SK-N-SH (cell line): ENCODE data around the gene MYEOV. TPM values are rescaled to one million over a fixed set of nuclear protein-coding genes. Genes with fewer than 3 reads are reported as not detected.

Experiments used
- CTCF ChIA-PET: fragments of 300-600, 350-600 bp; formaldehyde crosslinking; extraction: SDS; loops from one replicate; lab custom pipeline; 2021; lab: Yijun Ruan, JAX
- POLR2A ChIA-PET: fragments of 350-600 bp; sonication (Branson Sonifier 250); formaldehyde crosslinking; extraction: SDS; loops from one replicate; lab custom pipeline; 2020; ENCODE audit warnings: antibody characterized with exemption, inconsistent platforms; lab: Yijun Ruan, JAX
- DNase-seq: peaks from one replicate; pipeline ENCODE4 v3.0.0; 2012
- H2AFZ ChIP-seq: fragments of 200-600 bp; sonication (generic); 2 replicates; pipeline ENCODE4 v1.8.1; 2016; ENCODE audit warnings: antibody characterized with exemption, mild to moderate bottlenecking, low read depth
- H3F3A ChIP-seq: fragments of 200-600 bp; sonication (generic); replicated peaks from 2 replicates; pipeline ENCODE3; 2016; ENCODE audit warnings: antibody characterized with exemption, mild to moderate bottlenecking; ENCODE audit not compliant: insufficient read depth
- H3K27ac ChIP-seq, 2 experiments: fragments of 200-500 bp in 1 of 2; fragments of 200-600 bp in 1 of 2; sonication (Bioruptor generic) in 1 of 2; sonication (generic), shearing (Covaris generic) in 1 of 2; 2 replicates each; pipeline versions ENCODE4 v1.5.1 to v1.6.1; 2014 to 2016; ENCODE audit warnings: low read depth in 2 of 2, inconsistent platforms in 1 of 2, low read length in 1 of 2, mild to moderate bottlenecking in 1 of 2, mixed read lengths in 1 of 2
- H3K27me3 ChIP-seq: fragments of 200-600 bp; sonication (generic), shearing (Covaris generic); 2 replicates; pipeline ENCODE4 v1.6.1; 2016; ENCODE audit warnings: mixed run types; ENCODE audit not compliant: insufficient read depth
- H3K36me3 ChIP-seq, 2 experiments: fragments of 200-500 bp in 1 of 2; fragments of 200-600 bp in 1 of 2; sonication (Bioruptor generic) in 1 of 2; sonication (generic) in 1 of 2; replicated peaks in 1 of 2; 2 replicates each; pipeline versions ENCODE3 to v1.5.1; 2014 to 2016; ENCODE audit warnings: low read length in 1 of 2, mild to moderate bottlenecking in 1 of 2; ENCODE audit not compliant: insufficient read depth in 2 of 2, control insufficient read depth in 1 of 2
- H3K4me1 ChIP-seq, 2 experiments: fragments of 200-500 bp in 1 of 2; fragments of 200-600 bp in 1 of 2; sonication (Bioruptor generic) in 1 of 2; sonication (generic), shearing (Covaris generic) in 1 of 2; 2 replicates each; pipeline versions ENCODE4 v1.5.1 to v1.6.1; 2014 to 2016; ENCODE audit warnings: low read depth in 1 of 2, low read length in 1 of 2, mixed run types in 1 of 2; ENCODE audit not compliant: insufficient read depth in 2 of 2, control insufficient read depth in 1 of 2
- H3K4me2 ChIP-seq: fragments of 200-600 bp; sonication (generic), shearing (Covaris generic); 2 replicates; pipeline ENCODE4 v1.6.1; 2017; ENCODE audit warnings: mixed run types
- H3K4me3 ChIP-seq, 2 experiments: fragments of 200-500 bp in 1 of 2; fragments of 200-600 bp in 1 of 2; sonication (Bioruptor generic) in 1 of 2; sonication (generic), shearing (Covaris generic) in 1 of 2; 2 replicates each; pipeline versions ENCODE4 v1.5.1 to v1.8.1; 2014 to 2016; ENCODE audit warnings: low read depth in 2 of 2, inconsistent platforms in 1 of 2, low read length in 1 of 2, mild to moderate bottlenecking in 1 of 2, mixed read lengths in 1 of 2, moderate library complexity in 1 of 2
- H3K79me2 ChIP-seq: fragments of 200-600 bp; sonication (generic); 2 replicates; pipeline ENCODE4 v1.8.1; 2017; ENCODE audit warnings: mild to moderate bottlenecking; ENCODE audit not compliant: insufficient read depth
- H3K9ac ChIP-seq: fragments of 200-600 bp; sonication (generic); 2 replicates; pipeline ENCODE4 v1.6.1; 2017; ENCODE audit warnings: mixed run types
- H3K9me2 ChIP-seq: fragments of 200-600 bp; sonication (generic); 2 replicates; pipeline ENCODE4 v1.6.1; 2017; ENCODE audit warnings: mixed run types
- H3K9me3 ChIP-seq: fragments of 200-600 bp; sonication (generic); 2 replicates; pipeline ENCODE4 v1.6.1; 2017; ENCODE audit warnings: mixed run types, mild to moderate bottlenecking, moderate library complexity
- H4K20me1 ChIP-seq: fragments of 200-600 bp; sonication (generic); 2 replicates; pipeline ENCODE4 v1.6.1; 2017; ENCODE audit warnings: mild to moderate bottlenecking, mixed run types; ENCODE audit not compliant: insufficient read depth
- CHD2 ChIP-seq: fragments of 150-350 bp; IDR thresholded peaks from 2 replicates; pipeline ENCODE4 v1.6.1; 2018; ENCODE audit warnings: low read length; ENCODE audit not compliant: partially characterized antibody
- EP300 ChIP-seq, 2 experiments: IDR thresholded peaks; 2 replicates each; pipeline versions ENCODE4 v1.4.0 to v1.6.1; 2012; ENCODE audit warnings: borderline replicate concordance in 1 of 2, low read depth in 1 of 2, low read length in 1 of 2
- EZH2phosphoT487 ChIP-seq: fragments of 200-600 bp; sonication (generic); IDR thresholded peaks from 2 replicates; pipeline ENCODE4 v1.6.1; 2017; ENCODE audit warnings: low read depth, mixed run types, mild to moderate bottlenecking, antibody characterized with exemption, moderate library complexity, borderline replicate concordance
- FOXJ3 ChIP-seq: sonication (generic); formaldehyde crosslinking; IDR thresholded peaks from 2 replicates; pipeline ENCODE4 v1.5.1; 2020; ENCODE audit warnings: mild to moderate bottlenecking, missing genetic modification reagents
- FOXM1 ChIP-seq: IDR thresholded peaks from 2 replicates; pipeline ENCODE4 v1.4.0; 2012; ENCODE audit warnings: low read depth, mild to moderate bottlenecking
- GABPA ChIP-seq: IDR thresholded peaks from 2 replicates; pipeline ENCODE4 v1.4.0; 2012; ENCODE audit warnings: low read depth, mild to moderate bottlenecking
- GATA2 ChIP-seq: sonication (generic); formaldehyde crosslinking; IDR thresholded peaks from 2 replicates; pipeline ENCODE4 v1.5.0; 2020; ENCODE audit warnings: mild to moderate bottlenecking, missing genetic modification reagents
- JUND ChIP-seq: IDR thresholded peaks from 2 replicates; pipeline ENCODE4 v1.4.0; 2012
- MEF2A ChIP-seq: IDR thresholded peaks from 2 replicates; pipeline ENCODE4 v1.4.0; 2012; ENCODE audit warnings: low read depth, borderline replicate concordance
- RFX5 ChIP-seq: IDR thresholded peaks from 2 replicates; pipeline ENCODE4 v1.6.1; 2012; ENCODE audit warnings: mild to moderate bottlenecking, improper control_type of control experiment, low read length
- RXRA ChIP-seq: IDR thresholded peaks from 2 replicates; pipeline ENCODE4 v1.4.0; 2012; ENCODE audit warnings: low read depth, mild to moderate bottlenecking, borderline replicate concordance
- TCF12 ChIP-seq: IDR thresholded peaks from 2 replicates; pipeline ENCODE4 v1.4.0; 2012
- USF1 ChIP-seq: IDR thresholded peaks from 2 replicates; pipeline ENCODE4 v1.4.0; 2012; ENCODE audit warnings: low read depth, borderline replicate concordance
- WGBS: methylation state at CpG from one replicate; pipeline ENCODE4 v1.1.6; 2017; ENCODE audit warnings: low lambda C conversion rate; 5-methylcytosine and 5-hydroxymethylcytosine counted together
- polyA plus RNA-seq, 3 experiments: library from polyadenylated mRNA; depleted of rRNA; stranded (reverse); fragments of >200 nt; gene quantifications; 2 replicates each; pipeline ENCODE4 v1.2.3, GENCODE V29; 2012
- TF ChIP-seq, protein P1 (sequence below): fragments of 200-600 bp; sonication (generic); IDR thresholded peaks from 2 replicates; pipeline ENCODE4 v1.6.1; 2017; ENCODE audit warnings: antibody characterized with exemption, mild to moderate bottlenecking, moderate library complexity
- TF ChIP-seq, protein P2 (sequence below): IDR thresholded peaks from 2 replicates; pipeline ENCODE4 v1.4.0; 2012; ENCODE audit warnings: low read depth, borderline replicate concordance
- TF ChIP-seq, protein P3 (sequence below): IDR thresholded peaks from 2 replicates; pipeline ENCODE4 v1.4.0; 2012; ENCODE audit warnings: low read depth

The MYEOV gene
- polyA plus RNA-seq, 1 of the 3 experiments (the other 2 are of a cell fraction), result 3.0 TPM

- H3K27me3 ChIP-seq, result no peaks in the 10 kb centered on the region
- peaks cover 49% of the 10 kb centered on the region for H3F3A ChIP-seq
- peak overlapping the region; percentile 62 for H3K4me2 ChIP-seq
- no peak overlapping the region for H3K4me3 ChIP-seq
- no peak for DNase-seq
- H3K9ac ChIP-seq, result peak overlapping the region; percentile 63; the same call in 1 of the 2 replicates
- H3K27ac ChIP-seq, result peak overlapping the region in 1 of 2 experiments; percentile 95; a peak in 2 of 4 replicates
- H3K9me3 ChIP-seq, result no peaks in the 10 kb centered on the region
- no peak overlapping the region for H2AFZ ChIP-seq
- no peaks in the 10 kb centered on the region for H3K36me3 ChIP-seq
- 71% methylated on average over 10 of the region's 11 CpGs for WGBS
- H3K79me2 ChIP-seq, result peaks cover 40% of the 10 kb centered on the region; the same call in 1 of the 2 replicates
- POLR2A ChIA-PET, result no interaction called here
- no peaks in the 10 kb centered on the region for H4K20me1 ChIP-seq
- TF ChIP-seq MEF2A, result no peak
- TF ChIP-seq TCF12, result no peak
- TF ChIP-seq, protein P1, sequence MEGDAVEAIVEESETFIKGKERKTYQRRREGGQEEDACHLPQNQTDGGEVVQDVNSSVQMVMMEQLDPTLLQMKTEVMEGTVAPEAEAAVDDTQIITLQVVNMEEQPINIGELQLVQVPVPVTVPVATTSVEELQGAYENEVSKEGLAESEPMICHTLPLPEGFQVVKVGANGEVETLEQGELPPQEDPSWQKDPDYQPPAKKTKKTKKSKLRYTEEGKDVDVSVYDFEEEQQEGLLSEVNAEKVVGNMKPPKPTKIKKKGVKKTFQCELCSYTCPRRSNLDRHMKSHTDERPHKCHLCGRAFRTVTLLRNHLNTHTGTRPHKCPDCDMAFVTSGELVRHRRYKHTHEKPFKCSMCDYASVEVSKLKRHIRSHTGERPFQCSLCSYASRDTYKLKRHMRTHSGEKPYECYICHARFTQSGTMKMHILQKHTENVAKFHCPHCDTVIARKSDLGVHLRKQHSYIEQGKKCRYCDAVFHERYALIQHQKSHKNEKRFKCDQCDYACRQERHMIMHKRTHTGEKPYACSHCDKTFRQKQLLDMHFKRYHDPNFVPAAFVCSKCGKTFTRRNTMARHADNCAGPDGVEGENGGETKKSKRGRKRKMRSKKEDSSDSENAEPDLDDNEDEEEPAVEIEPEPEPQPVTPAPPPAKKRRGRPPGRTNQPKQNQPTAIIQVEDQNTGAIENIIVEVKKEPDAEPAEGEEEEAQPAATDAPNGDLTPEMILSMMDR, result no peak
- TF ChIP-seq, protein P2, sequence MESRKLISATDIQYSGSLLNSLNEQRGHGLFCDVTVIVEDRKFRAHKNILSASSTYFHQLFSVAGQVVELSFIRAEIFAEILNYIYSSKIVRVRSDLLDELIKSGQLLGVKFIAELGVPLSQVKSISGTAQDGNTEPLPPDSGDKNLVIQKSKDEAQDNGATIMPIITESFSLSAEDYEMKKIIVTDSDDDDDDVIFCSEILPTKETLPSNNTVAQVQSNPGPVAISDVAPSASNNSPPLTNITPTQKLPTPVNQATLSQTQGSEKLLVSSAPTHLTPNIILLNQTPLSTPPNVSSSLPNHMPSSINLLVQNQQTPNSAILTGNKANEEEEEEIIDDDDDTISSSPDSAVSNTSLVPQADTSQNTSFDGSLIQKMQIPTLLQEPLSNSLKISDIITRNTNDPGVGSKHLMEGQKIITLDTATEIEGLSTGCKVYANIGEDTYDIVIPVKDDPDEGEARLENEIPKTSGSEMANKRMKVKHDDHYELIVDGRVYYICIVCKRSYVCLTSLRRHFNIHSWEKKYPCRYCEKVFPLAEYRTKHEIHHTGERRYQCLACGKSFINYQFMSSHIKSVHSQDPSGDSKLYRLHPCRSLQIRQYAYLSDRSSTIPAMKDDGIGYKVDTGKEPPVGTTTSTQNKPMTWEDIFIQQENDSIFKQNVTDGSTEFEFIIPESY, result no peak
- no peak for TF ChIP-seq FOXJ3 (CRISPR knock-in tag)
- no peak for TF ChIP-seq FOXM1
- TF ChIP-seq CHD2, result no peak
- TF ChIP-seq RFX5, result no peak
- TF ChIP-seq USF1, result no peak
- no peak for TF ChIP-seq JUND
- no peak for TF ChIP-seq EP300 (IDR thresholded peaks at IDR 0.05; ENCODE audit: borderline replicate concordance in 1 of 2, low read depth in 1 of 2, low read length in 1 of 2)
- TF ChIP-seq, protein P3, sequence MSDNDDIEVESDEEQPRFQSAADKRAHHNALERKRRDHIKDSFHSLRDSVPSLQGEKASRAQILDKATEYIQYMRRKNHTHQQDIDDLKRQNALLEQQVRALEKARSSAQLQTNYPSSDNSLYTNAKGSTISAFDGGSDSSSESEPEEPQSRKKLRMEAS, result no peak
- no peak for TF ChIP-seq GABPA
- TF ChIP-seq EZH2phosphoT487, result no peak
- TF ChIP-seq RXRA, result no peak
- TF ChIP-seq GATA2 (CRISPR knock-in tag), result no peak
- no peaks in the 10 kb centered on the region for H3K9me2 ChIP-seq
- peaks cover 21 to 65% of the 10 kb centered on the region in 2 experiments; a peak in 3 of 4 replicates for H3K4me1 ChIP-seq
- CTCF ChIA-PET, result interaction anchor here (1.0 kb wide), 1 partner anchor 369 kb away, joined by 3 read pairs; no protein-coding TSS in a partner anchor
Measured at GRCh38 chr11:69300120-69301060, 6.4 kb downstream of the MYEOV start.
